IPS DF 4.7 (cell line): Measurements from ENCODE around the gene LRRIQ1.
A peak's percentile ranks its signal among the peaks of the same experiment; 100 is the strongest.

ENCODE experiments used
- DNase-seq: peaks from one replicate; pipeline ENCODE4 v3.0.0-alpha.2; 2013; ENCODE audit warnings: low spot score; ENCODE audit errors: extremely low read depth

The LRRIQ1 gene

DNA sequence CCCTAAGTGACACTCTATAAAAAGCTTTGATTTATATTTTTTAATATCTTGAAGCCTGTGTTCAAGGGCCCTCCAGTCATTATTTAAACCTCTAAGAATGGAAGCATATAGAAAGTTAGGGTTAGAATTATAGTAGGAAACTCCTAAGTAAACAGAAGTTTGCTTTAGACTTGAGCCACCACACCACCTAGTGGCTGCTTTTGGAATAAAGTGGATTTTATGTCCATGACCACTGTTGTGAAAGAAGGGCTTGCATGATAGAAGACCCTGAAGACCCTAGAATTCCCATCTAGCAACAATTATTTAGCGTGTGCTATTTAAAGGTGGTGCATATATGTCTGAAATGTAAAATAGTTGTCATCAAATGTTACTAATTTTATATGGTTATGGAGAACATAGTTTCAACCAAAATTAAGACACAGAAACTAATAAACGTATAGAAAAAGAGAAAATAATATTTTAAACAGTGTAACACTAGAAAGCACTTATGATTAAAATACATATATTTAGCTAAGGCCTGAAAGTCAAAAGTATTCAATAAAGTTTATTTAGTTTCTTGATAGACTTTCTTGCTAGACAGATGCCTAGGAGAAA, 21.3 kb downstream of the LRRIQ1 start:
- DNase-seq = no peak

DNA sequence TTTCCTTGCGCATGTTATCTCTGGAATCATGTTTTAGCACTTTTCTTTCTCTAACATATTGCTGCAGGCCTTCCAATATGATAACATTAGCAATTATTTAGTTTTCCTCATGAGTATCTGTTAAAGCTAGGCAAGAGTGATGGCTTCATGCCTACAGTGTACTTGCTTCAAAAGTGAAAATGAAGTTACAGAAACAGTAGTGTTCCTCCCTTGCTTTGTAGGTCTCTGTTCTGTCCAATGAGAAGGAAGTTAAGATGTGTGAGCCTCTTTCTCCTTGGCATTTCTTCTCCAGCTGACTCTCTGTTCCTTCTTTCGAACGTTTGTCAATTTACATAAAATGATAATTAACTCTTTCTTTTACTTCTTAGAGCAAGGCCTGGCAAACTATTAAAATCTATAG, 22.2 kb downstream of the LRRIQ1 start:
- DNase-seq = no peak

- DNase-seq = no peak
Measured at GRCh38 chr12:85059594-85059993, 23.4 kb downstream of the LRRIQ1 start.

- no peak for DNase-seq
Measured at GRCh38 chr12:85060916-85061315, 24.8 kb downstream of the LRRIQ1 start.

DNA sequence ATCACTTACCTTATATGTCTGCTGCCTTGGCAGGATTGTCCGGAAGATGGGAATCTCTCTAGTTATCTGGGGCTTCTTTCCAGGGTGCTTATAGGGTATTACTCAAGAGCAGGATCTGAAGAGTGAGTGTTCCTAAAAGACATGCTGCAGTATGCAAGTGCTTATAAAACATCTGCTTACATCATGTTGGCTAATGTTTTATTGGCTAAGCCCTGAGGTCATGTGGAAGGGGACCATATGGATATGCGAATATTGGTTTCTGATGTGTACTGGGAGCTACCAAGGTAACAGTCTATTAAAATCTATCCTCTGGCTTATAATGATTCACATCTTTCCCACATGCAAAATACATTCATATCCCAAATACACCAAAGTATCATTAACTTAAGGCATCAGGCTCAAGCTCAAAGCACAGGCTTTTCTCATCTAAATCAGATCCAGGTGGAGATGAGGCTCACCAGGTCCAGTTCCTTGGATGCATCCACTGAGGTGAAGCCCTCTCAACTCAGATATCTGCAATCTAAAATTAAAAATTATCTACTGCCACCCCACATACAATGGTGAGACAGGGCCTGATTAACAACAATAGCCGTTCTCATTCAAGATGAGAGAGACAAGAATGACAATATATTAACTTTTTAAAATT, 29.8 kb downstream of the LRRIQ1 start:
- DNase-seq = no peak

DNA sequence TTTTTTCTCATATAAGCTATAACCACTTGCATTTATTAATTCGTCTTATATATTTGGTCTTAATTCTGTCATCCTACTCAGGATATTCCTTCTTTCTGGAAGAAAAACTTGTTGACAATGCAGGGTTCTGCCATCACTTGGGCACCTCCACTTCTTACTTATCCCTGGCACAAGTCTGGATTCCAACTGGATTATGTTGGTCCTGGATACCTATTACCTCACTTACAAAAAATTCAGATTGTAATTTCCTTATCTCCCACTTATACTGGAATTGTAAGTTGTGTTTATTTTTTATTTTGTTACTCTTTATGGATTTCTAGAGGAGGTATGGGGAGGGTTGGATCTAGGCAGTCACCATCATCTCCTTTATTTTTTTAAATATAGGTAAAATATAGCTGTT, 36.7 kb downstream of the LRRIQ1 start:
- DNase-seq = no peak

- DNase-seq = peak; percentile 51
Measured at GRCh38 chr12:85076688-85077430, 40.7 kb downstream of the LRRIQ1 start.

DNA sequence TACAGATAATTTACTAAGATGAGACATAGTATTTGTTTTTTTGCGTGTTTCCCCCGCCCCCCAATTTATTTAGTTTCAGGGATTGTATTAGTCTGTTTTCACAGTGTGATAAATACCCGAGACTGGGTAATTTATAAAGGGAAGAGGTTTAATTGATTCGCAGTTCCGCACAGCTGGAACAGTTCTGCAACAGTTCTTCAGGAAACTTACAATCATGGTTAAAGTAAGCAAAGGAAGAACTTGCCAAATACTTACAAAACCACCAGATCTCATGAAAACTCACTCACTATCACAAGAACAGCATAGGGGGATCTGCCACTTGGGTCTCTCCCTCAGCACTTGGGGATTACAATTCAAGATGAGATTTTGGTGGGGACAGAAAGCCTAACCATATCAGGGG, 48.9 kb downstream of the LRRIQ1 start:
- no peak for DNase-seq

DNA sequence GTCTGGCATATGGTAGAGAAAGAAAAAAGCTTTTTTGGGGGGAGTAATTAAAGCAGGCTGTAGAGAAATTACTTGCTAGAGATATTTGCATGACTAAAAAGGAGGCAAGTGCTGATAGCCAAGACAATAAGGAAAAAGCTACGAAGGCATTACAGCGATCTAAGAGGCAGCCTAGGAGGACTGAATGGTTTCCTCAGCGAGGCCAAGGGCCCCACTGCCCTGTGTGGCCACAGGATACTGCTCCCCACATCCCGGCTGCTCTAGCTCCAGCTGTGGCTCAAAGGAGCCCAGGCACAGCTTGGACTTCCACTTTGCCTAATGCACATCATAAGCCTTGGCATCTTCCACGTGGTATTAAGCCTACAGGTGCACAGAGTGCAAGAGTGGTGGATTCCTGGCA, 53.6 kb downstream of the LRRIQ1 start:
- no peak for DNase-seq

DNA sequence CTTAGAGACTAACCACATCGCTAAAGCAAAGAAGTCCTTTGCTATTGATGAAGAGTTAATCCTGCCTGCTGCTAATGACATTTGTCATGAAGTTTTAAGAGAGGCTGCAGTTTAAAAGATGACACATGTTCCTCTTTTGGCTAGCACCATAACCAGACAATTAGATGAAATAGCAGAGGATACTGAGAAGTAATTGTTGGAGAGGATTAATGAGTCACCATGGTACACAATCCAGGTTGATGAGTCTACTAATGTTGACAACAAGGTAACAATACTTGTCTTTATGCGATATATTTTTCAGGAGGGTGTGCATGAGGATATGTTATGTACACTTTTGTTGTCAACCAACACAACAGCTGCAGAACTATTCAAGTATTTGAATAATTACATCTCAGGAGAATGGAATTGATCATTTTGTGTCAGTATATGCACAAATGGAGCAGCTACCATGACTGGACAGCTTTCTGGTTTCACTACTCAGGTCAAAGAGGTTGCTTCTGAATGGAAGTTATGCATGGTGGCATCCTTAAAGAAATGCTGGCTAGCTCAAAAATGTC, 56.7 kb downstream of the LRRIQ1 start:
- DNase-seq = no peak

DNA sequence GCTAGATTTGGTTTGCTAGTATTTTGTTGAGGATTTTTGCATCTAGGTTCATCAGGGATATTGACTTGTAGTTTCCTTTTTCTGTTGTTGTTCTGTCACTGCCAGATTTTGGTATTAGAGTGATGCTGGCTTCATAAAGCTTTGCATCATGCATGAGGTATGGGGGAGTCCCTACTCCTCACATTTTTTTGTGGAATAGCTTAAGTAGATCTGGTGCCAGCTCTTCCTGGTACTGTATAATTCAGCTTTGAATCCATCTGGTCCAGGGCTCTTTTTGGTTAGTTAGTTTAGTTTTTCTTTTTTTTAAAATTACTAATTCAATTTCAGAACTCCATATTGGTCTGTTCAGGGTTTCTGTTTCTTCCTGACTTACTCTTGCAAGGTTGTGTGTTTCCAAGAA, 59.4 kb downstream of the LRRIQ1 start:
- DNase-seq = no peak

- no peak for DNase-seq
Measured at GRCh38 chr12:85130646-85131045, 94.5 kb downstream of the LRRIQ1 start.

GRCh38 chr12:85138833-85139232, 102.7 kb downstream of the LRRIQ1 start:
- no peak for DNase-seq

GRCh38 chr12:85147331-85147730, 111.2 kb downstream of the LRRIQ1 start:
- no peak for DNase-seq

- DNase-seq = no peak
Measured at GRCh38 chr12:85152311-85152729, 116.2 kb downstream of the LRRIQ1 start.

- DNase-seq = no peak
Measured at GRCh38 chr12:85155791-85156190, 119.6 kb downstream of the LRRIQ1 start.

- no peak for DNase-seq
Measured at GRCh38 chr12:85156569-85156968, 120.4 kb downstream of the LRRIQ1 start.

DNA sequence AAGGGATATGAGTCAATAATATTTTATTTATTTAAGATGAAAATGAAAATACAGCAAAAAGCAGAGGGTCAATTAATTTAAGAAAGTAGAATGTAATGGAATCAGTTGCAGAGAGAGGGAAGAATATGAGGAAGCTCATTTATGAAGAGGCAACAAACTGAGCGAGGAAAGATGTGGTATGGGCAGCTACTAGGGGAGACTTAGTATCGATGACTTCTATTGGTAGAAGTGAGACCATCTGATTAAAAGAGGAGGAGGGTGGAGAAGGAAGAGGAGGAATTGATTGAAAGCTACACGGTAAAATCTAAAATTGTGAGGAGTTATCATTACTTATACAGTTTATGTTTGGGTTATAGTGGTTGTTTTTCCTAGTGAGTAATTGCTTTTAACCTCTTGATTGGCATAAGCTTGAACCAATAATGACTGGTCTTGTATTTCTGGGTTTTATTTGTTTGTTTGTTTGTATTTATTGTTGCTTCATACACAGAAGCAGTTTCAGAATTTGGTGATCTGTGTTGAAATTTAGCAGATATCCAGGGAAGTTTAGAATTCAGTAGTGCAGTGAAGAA, 121.0 kb downstream of the LRRIQ1 start:
- no peak for DNase-seq

DNA sequence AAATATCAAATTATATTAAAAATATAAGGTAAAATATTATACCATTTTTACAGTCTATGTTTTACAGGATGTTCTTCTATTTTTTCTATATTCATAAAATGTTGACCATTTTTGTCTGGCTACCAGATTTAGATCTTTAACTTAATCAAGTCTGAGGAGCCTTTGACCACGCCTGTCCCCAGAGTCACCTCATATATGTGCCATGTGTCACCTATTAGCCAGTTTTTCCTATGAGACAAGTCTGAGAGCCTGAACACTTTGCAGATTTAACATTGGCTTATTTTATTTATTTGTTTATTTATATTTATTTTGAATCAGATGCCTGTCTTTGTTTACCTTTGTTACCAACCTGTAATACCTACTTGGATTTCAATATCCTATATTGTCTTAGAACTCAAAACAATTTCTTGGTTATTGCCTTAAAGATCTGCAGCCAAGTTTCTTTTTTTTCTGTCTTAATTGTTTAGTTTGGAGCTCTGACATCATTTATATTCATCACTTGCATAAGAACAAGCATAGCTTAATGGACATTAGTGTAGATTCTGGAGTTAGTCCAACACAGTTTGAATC, 127.7 kb downstream of the LRRIQ1 start:
- no peak for DNase-seq

GRCh38 chr12:85179680-85180270, 143.6 kb downstream of the LRRIQ1 start:
- no peak for DNase-seq

- DNase-seq = no peak
Measured at GRCh38 chr12:85182699-85183098, 146.5 kb downstream of the LRRIQ1 start.
